HCT116 (cell line): ENCODE data around the gene C1S. TPM values are rescaled to one million over a fixed set of nuclear protein-coding genes. Genes with fewer than 3 reads are reported as not detected.

Experiments
- ATAC-seq: fragments of 200-7000 bp; cut with Tn5 transposase; 2 replicates; pipeline ENCODE4 v1.9.1; 2020; ENCODE audit warnings: mild to moderate bottlenecking, moderate library complexity
- BruUV-seq: library from RNA; stranded (reverse); fragments of 400-500 nt; replicated peaks from 2 replicates; lab custom pipeline; 2021; lab: Mats Ljungman, UMichigan
- CTCF ChIA-PET: fragments of 300-600 bp; sonication (Branson Sonifier 250); formaldehyde crosslinking; loops from one replicate; lab custom pipeline; 2021; ENCODE audit warnings: antibody characterized with exemption; lab: Charles Lee
- POLR2A ChIA-PET: fragments of 300-600, 350-600 bp; sonication (Branson Sonifier 250); formaldehyde crosslinking; loops from one replicate; lab custom pipeline; 2021; ENCODE audit warnings: antibody characterized with exemption; lab: Charles Lee
- RAD21 ChIA-PET, 2 experiments: fragments of 300-600 bp; sonication (Branson Sonifier 250); formaldehyde crosslinking; loops; one replicate each; lab custom pipeline; 2023; ENCODE audit warnings: low total read pairs in 2 of 2; ENCODE audit not compliant: uncharacterized antibody in 2 of 2, unreplicated experiment in 2 of 2, low non-redundant PET in 1 of 2; lab: Charles Lee
- DNase-seq: peaks from one replicate; pipeline ENCODE4 v3.0.0-alpha.2; 2010; ENCODE audit warnings: low read depth, low spot score
- H2AFZ ChIP-seq: fragments of 200-600 bp; shearing (Covaris generic), sonication (generic); 2 replicates; pipeline ENCODE4 v1.6.1; 2017; ENCODE audit warnings: low read depth, mixed run types, mixed read lengths, antibody characterized with exemption, low read length; ENCODE audit not compliant: poor library complexity, severe bottlenecking
- H3K27ac ChIP-seq: 2 replicates; pipeline ENCODE4 v1.5.1; 2012; ENCODE audit warnings: low read depth, low read length
- H3K27me3 ChIP-seq: fragments of 200-600 bp; sonication (generic); 2 replicates; pipeline ENCODE4 v1.6.1; 2016; ENCODE audit warnings: mixed run types, low read length, mixed read lengths; ENCODE audit not compliant: insufficient read depth
- H3K36me3 ChIP-seq, 2 experiments: fragments of 200-500 bp in 1 of 2; fragments of 200-600 bp in 1 of 2; sonication (Bioruptor generic) in 1 of 2; sonication (generic) in 1 of 2; 2 replicates each; pipeline versions ENCODE4 v1.5.1 to v1.6.1; 2014 to 2016; ENCODE audit warnings: low read length in 2 of 2, inconsistent platforms in 1 of 2, mixed read lengths in 1 of 2, mixed run types in 1 of 2; ENCODE audit not compliant: insufficient read depth in 2 of 2, control insufficient read depth in 1 of 2
- H3K4me1 ChIP-seq, 2 experiments: fragments of 200-600 bp in 1 of 2; sonication (generic) in 1 of 2; 2 replicates each; pipeline versions ENCODE4 v1.5.1 to v1.6.1; 2012 to 2017; ENCODE audit warnings: low read length in 2 of 2, inconsistent platforms in 1 of 2, mild to moderate bottlenecking in 1 of 2, mixed read lengths in 1 of 2, mixed run types in 1 of 2, moderate library complexity in 1 of 2; ENCODE audit not compliant: insufficient read depth in 2 of 2, control insufficient read depth in 1 of 2
- H3K4me2 ChIP-seq: fragments of 200-600 bp; sonication (generic); 2 replicates; pipeline ENCODE4 v1.6.1; 2017; ENCODE audit warnings: mixed run types, low read length, mixed read lengths
- H3K4me3 ChIP-seq, 2 experiments: fragments of 200-600 bp in 1 of 2; sonication (generic) in 1 of 2; replicated peaks in 1 of 2; 2 replicates each; pipeline ENCODE4 v1.5.1; 2011 to 2016; ENCODE audit warnings: low read length in 2 of 2, control low read depth in 1 of 2, low read depth in 1 of 2, mild to moderate bottlenecking in 1 of 2, mixed read lengths in 1 of 2, mixed run types in 1 of 2
- H3K79me2 ChIP-seq: fragments of 200-600 bp; sonication (generic); 2 replicates; pipeline ENCODE4 v1.6.1; 2017; ENCODE audit warnings: mild to moderate bottlenecking, mixed run types, low read length, moderate library complexity, mixed read lengths; ENCODE audit not compliant: insufficient read depth
- H3K9ac ChIP-seq: fragments of 200-600 bp; sonication (generic); 2 replicates; pipeline ENCODE4 v1.6.1; 2016; ENCODE audit warnings: low read length, mixed read lengths
- H3K9me2 ChIP-seq: fragments of 200-600 bp; sonication (generic), shearing (Covaris generic); 2 replicates; pipeline ENCODE4 v1.6.1; 2017; ENCODE audit warnings: mixed run types, mild to moderate bottlenecking, moderate library complexity; ENCODE audit not compliant: insufficient read depth
- H3K9me3 ChIP-seq, 2 experiments: fragments of 200-500 bp in 1 of 2; fragments of 200-600 bp in 1 of 2; sonication (Bioruptor generic) in 1 of 2; sonication (generic) in 1 of 2; 2 replicates each; pipeline ENCODE4 v1.6.1; 2014 to 2017; ENCODE audit warnings: low read length in 2 of 2, mixed read lengths in 2 of 2, inconsistent platforms in 1 of 2, low read depth in 1 of 2, mild to moderate bottlenecking in 1 of 2, mixed run types in 1 of 2, moderate library complexity in 1 of 2; ENCODE audit not compliant: control insufficient read depth in 1 of 2, insufficient read depth in 1 of 2
- H4K20me1 ChIP-seq: fragments of 200-600 bp; sonication (generic), shearing (Covaris generic); 2 replicates; pipeline ENCODE4 v1.6.1; 2017; ENCODE audit warnings: mixed run types, mild to moderate bottlenecking, moderate library complexity; ENCODE audit not compliant: insufficient read depth
- CBX3 ChIP-seq: IDR thresholded peaks from 2 replicates; pipeline ENCODE4 v1.6.1; 2012; ENCODE audit warnings: low read depth
- CEBPB ChIP-seq: IDR thresholded peaks from 2 replicates; pipeline ENCODE4 v1.6.1; 2012; ENCODE audit warnings: low read depth
- CTCF ChIP-seq, 3 experiments: fragments of 200-600 bp in 1 of 3; sonication (generic) in 1 of 3; IDR thresholded peaks in 2 of 3; conservative IDR thresholded peaks in 1 of 3; 2 replicates each; pipeline ENCODE4 v1.5.1; 2012 to 2017; ENCODE audit warnings: low read depth in 2 of 3, low read length in 2 of 3, antibody characterized with exemption in 1 of 3, borderline replicate concordance in 1 of 3, control low read depth in 1 of 3, mild to moderate bottlenecking in 1 of 3, mixed read lengths in 1 of 3, mixed run types in 1 of 3, moderate library complexity in 1 of 3; ENCODE audit not compliant: insufficient read depth in 1 of 3
- EGR1 ChIP-seq: IDR thresholded peaks from 2 replicates; pipeline ENCODE4 v1.6.1; 2012; ENCODE audit warnings: low read depth
- ELF1 ChIP-seq: IDR thresholded peaks from 2 replicates; pipeline ENCODE4 v1.6.1; 2012; ENCODE audit warnings: low read depth, borderline replicate concordance
- EZH2 ChIP-seq: fragments of 200-600 bp; sonication (generic); IDR thresholded peaks from 2 replicates; pipeline ENCODE4 v1.6.1; 2017; ENCODE audit warnings: antibody characterized with exemption, mixed run types
- EZH2phosphoT487 ChIP-seq: fragments of 200-600 bp; IDR thresholded peaks from 2 replicates; pipeline ENCODE4 v1.6.1; 2018; ENCODE audit warnings: antibody characterized with exemption, borderline replicate concordance
- FOSL1 ChIP-seq: IDR thresholded peaks from 2 replicates; pipeline ENCODE4 v1.6.1; 2012; ENCODE audit warnings: low read depth
- JUND ChIP-seq: IDR thresholded peaks from 2 replicates; pipeline ENCODE4 v1.6.1; 2012
- POLR2AphosphoS5 ChIP-seq: IDR thresholded peaks from 2 replicates; pipeline ENCODE4 v1.6.1; 2011; ENCODE audit warnings: mild to moderate bottlenecking, low read depth, low read length, moderate library complexity
- RAD21 ChIP-seq: IDR thresholded peaks from 2 replicates; pipeline ENCODE4 v1.6.1; 2012; ENCODE audit warnings: low read depth, mild to moderate bottlenecking
- REST ChIP-seq: IDR thresholded peaks from 2 replicates; pipeline ENCODE4 v1.6.1; 2012; ENCODE audit warnings: low read depth
- SIN3A ChIP-seq: IDR thresholded peaks from 2 replicates; pipeline ENCODE4 v1.6.1; 2012; ENCODE audit warnings: low read depth
- SP1 ChIP-seq: IDR thresholded peaks from 2 replicates; pipeline ENCODE4 v1.6.1; 2012; ENCODE audit warnings: low read depth
- SRF ChIP-seq: IDR thresholded peaks from 2 replicates; pipeline ENCODE4 v1.6.1; 2012; ENCODE audit warnings: low read depth
- TCF7L2 ChIP-seq: IDR thresholded peaks from 2 replicates; pipeline ENCODE4 v1.7.0; 2011; ENCODE audit warnings: borderline replicate concordance, inconsistent platforms; ENCODE audit not compliant: insufficient read depth, insufficient read length; ENCODE audit errors: extremely low read depth
- YY1 ChIP-seq: IDR thresholded peaks from 2 replicates; pipeline ENCODE4 v1.6.1; 2011; ENCODE audit warnings: low read length, low read depth, moderate library complexity, mild to moderate bottlenecking; ENCODE audit not compliant: insufficient replicate concordance; ENCODE audit errors: extremely low read depth
- ZFX ChIP-seq: fragments of 450-650 bp; IDR thresholded peaks from 2 replicates; pipeline ENCODE4 v1.6.1; 2017
- ZNF274 ChIP-seq: fragments of 200-500 bp; sonication (Bioruptor generic); IDR thresholded peaks from 2 replicates; pipeline ENCODE4 v1.6.1; 2014; ENCODE audit warnings: mild to moderate bottlenecking, low read depth, low read length, inconsistent platforms
- intact Hi-C: fragments of 100-400 bp; cut with micrococcal nuclease; formaldehyde crosslinking; loops from 2 replicates; pipeline ENCODE4 v1.10.0; 2022
- total RNA-seq: library from RNA; stranded (reverse); gene quantifications from one replicate; pipeline ENCODE4 v1.2.1, GENCODE V29; 2021; ENCODE audit not compliant: unreplicated experiment

The C1S gene
- total RNA-seq, 1 experiment from 2014 or later: 2.4 TPM

DNA sequence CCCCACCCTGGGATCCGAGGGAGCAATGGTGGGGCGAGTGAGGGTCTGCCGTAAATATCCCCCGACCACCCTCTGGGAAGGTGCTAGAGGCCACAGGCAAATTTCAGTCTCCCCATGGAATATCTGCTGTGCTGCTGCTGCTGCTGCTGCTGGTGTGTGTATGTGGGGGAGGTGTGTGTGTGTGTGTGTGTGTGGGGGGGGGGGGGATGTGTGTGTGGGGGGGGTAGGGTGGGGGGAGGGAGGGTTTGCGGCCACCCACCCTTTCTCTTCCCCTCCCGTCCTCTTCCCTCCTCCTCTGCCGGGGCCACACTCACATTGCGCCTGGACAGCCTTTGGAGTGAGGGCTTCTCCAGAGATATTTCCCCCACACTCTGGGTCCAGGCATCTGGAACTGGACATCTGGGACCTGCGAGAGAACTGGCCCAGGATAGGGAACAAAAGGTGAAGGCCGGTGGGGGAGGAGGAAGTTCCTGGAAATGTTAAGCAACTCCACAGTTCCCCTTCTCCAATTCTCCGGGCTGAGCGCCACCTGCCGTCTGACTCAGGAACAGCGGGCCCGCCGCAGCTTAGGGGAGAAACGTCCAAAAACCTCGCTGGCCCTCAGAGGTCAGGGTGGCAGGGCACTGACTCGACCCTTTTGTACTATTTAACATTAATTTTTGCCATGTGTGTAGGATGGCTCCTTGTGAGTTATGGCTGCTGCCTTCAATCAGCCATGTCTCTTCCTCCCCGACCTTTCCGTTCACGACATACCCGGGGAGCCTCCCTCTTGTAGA lies 48.5 kb downstream of the C1S start, which contains the start of gene C1RL:
Gene C1RL, minus strand, starts transcription at position 419 of the 776 bp plus-strand sequence. Its CDS starts 34 bp downstream, at position 385.
- Histone ChIP-seq H3K4me3 (peak within 1 kb of the TSS; percentile 85 to 86), H3K27me3 (no peaks in the 10 kb centered on the region), H3K4me2 (peak within 1 kb of the TSS; percentile 96), H2AFZ (no peak within 1 kb of the TSS), H3K9ac (peak within 1 kb of the TSS; percentile 87), H3K9me2 (no peaks in the 10 kb centered on the region), H4K20me1 (no peaks in the 10 kb centered on the region), H3K9me3 (peaks cover 9 to 11% of the 10 kb centered on the region in 2 experiments; a peak in 1 of 4 replicates), H3K4me1 (peaks cover 4 to 16% of the 10 kb centered on the region in 2 experiments; a peak in 3 of 4 replicates), H3K27ac (peak within 1 kb of the TSS; percentile 88), H3K79me2 (peaks cover 25% of the 10 kb centered on the region), H3K36me3 (peaks cover 0 to 4% of the 10 kb centered on the region in 2 experiments; a peak in 1 of 4 replicates)
- ATAC-seq: peak; percentile 69
- RAD21 ChIA-PET: interaction anchor here (1.0 to 2.0 kb wide), 3 partner anchors 163 to 164 kb away, joined by 3 to 7 read pairs (median 4); no protein-coding TSS in a partner anchor
- DNase-seq: peak; percentile 50
- CTCF ChIA-PET: interaction anchor here (0.7 to 4.2 kb wide), 10 partner anchors 9 to 240 kb away, joined by 3 to 34 read pairs (median 5); partner anchors contain the start of genes C12orf57, RNU7-1 and SPSB2
- POLR2A ChIA-PET: interaction anchor here (0.5 to 3.8 kb wide), 11 partner anchors 15 to 240 kb away, joined by 3 to 77 read pairs (median 3); partner anchors contain the start of genes C12orf57, C1R, LPCAT3 and RNU7-1
- BruUV-seq: TSS peak; percentile 62
- intact Hi-C loops: loop anchor here (1.0 to 2.0 kb wide), 4 partner anchors 90 to 236 kb away; partner anchors contain the start of genes C12orf57, EMG1, LPCAT3 and PHB2
- TF ChIP-seq FOSL1 (no peak), JUND (no peak), SP1 (no peak), TCF7L2 (no peak), CBX3 (no peak), ZFX (0 out of 2 replicates have a peak, but pooled peaks have one; percentile 19), EZH2 (no peak), REST (no peak), YY1 (no peak), SIN3A (no peak), CEBPB (peak; percentile 93), ELF1 (no peak), ZNF274 (no peak), SRF (no peak), POLR2AphosphoS5 (peak; percentile 77), EGR1 (no peak), RAD21 (peak; percentile 71), CTCF (IDR thresholded peaks at IDR 0.05 in 2 of 3, conservative IDR thresholded peaks at IDR 0.05 in 1 of 3; ENCODE audit: borderline replicate concordance in 1 of 3, insufficient read depth in 1 of 3, low read depth in 2 of 3, low read length in 2 of 3) (peak; percentile 69 to 96 (median 95); a peak in 5 of 6 replicates), EZH2phosphoT487 (no peak)
